Psoas muscle (tissue), 8 donors: ENCODE data around the gene SFI1. TPM values are rescaled to one million over a fixed set of nuclear protein-coding genes. Genes with fewer than 3 reads are reported as not detected.
A peak's percentile ranks its signal among the peaks of the same experiment; 100 is the strongest.

ENCODE experiments used
- ATAC-seq, 4 donors: fragments of 200-7000 bp; cut with Tn5 transposase; one replicate each; pipeline ENCODE4 v1.9.1; 2020; ENCODE audit warnings: moderate library complexity in 3 of 4, mild to moderate bottlenecking in 2 of 4
- DNase-seq, 2 donors: peaks; one replicate each; pipeline ENCODE4 v3.0.0-alpha.2; 2020
- H3K27ac ChIP-seq: fragments of 200-600 bp; one replicate; pipeline ENCODE4 v1.8.0; 2022
- H3K27me3 ChIP-seq, 3 donors: fragments of 200-600 bp in 1 of 3; one replicate each; pipeline versions ENCODE4 v1.6.1 to v1.8.0; 2013 to 2022; ENCODE audit warnings: low read length in 2 of 3, mild to moderate bottlenecking in 2 of 3, moderate library complexity in 1 of 3; ENCODE audit not compliant: insufficient read depth in 3 of 3
- H3K36me3 ChIP-seq, 2 donors: fragments of 200-600 bp in 1 of 2; one replicate each; pipeline versions ENCODE4 v1.6.1 to v1.8.0; 2013 to 2022; ENCODE audit warnings: low read depth in 1 of 2, mild to moderate bottlenecking in 1 of 2, moderate library complexity in 1 of 2; ENCODE audit not compliant: insufficient read depth in 1 of 2
- H3K4me1 ChIP-seq: fragments of 200-600 bp; one replicate; pipeline ENCODE4 v1.8.0; 2022
- H3K4me3 ChIP-seq: fragments of 200-600 bp; one replicate; pipeline ENCODE4 v1.8.0; 2022; ENCODE audit warnings: mild to moderate bottlenecking
- H3K9me3 ChIP-seq: fragments of 200-600 bp; one replicate; pipeline ENCODE4 v1.8.0; 2022
- CTCF ChIP-seq: fragments of 200-600 bp; IDR thresholded peaks from one replicate; pipeline ENCODE4 v1.8.0; 2022; ENCODE audit warnings: antibody characterized with exemption
- WGBS, 3 donors: extraction: QIAGEN DNeasy Blood & Tissue Kit; methylation state at CpG; one replicate each; pipeline versions ENCODE4 v1.1.6 to v1.1.7; 2013; 5-methylcytosine and 5-hydroxymethylcytosine counted together
- intact Hi-C, 2 donors: fragments of 100-400 bp; cut with DNase I; formaldehyde crosslinking; loops; one replicate each; pipeline versions ENCODE4 v1.11.0 to v1.14.2; 2022
- polyA plus RNA-seq, 3 donors: library from polyadenylated mRNA; stranded (reverse); fragments of 200-250 nt; gene quantifications; one replicate each; pipeline ENCODE4 v1.2.3, GENCODE V29; 2013
- total RNA-seq, 4 donors: library from RNA; stranded (reverse); fragmentation: NEBNext Ultra II Directional in 2 of 4; extraction: Animal tissue kit (Norgen Biotek cat#: 25700) in 2 of 4; gene quantifications; one replicate each; pipeline versions ENCODE4 v1.2.1 to v1.2.4, GENCODE V29; 2021 to 2023
- donor health status: healthy with polysubstance abuse.
- donor health status: DM: no; HTN: no; CAD: no; lungs with moderate emphysema.
- donor health status: Bipolar disorder and iron deficiency.
- donor health status: healthy.
- donor health status: DM: yes; HTN: yes; CAD: no.
- donor health status: DM: no; HTN: no; CAD: no.
- donor health status: DM: no; HTN: no; CAD: no.
- donor health status: DM: yes; HTN: yes; CAD: no.

The SFI1 gene
- total and polyA plus RNA-seq, 7 donors, result 1.5 to 8.6 (median 3.9) TPM

DNA sequence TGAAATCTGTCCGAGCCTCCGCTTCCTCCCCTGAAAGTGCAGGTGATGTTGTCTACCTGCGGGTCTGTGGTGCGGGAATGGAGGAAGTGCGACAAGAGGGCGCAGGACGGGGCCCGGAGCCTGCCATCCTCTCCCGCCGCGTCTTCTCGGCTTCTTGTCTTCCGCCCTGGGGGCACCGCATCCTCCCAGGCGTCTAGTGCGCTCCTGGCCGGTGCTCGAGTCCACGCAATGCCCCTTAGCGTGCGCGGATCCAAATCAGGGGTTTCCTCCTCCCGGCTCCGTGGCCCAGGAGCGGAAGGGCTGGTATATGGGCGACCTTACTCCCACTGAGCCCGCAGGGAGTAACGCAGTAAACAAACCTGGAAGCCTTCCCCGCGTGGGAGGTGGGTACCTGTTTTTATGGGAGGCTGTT is 405 bp downstream of the SFI1 start:
- Histone ChIP-seq H3K9me3 (no peaks in the 10 kb centered on the region), H3K36me3 (no peaks in the 10 kb centered on the region), H3K4me3 (peak overlapping the region; percentile 91), H3K4me1 (peaks cover 17% of the 10 kb centered on the region), H3K27me3 (no peaks in the 10 kb centered on the region), H3K27ac (peak overlapping the region; percentile 80)
- intact Hi-C loops, result no loop called here
- TF ChIP-seq CTCF, result no peak
- 3 to 5% (median 4%) methylated on average over 27 to 30 of the region's 30 CpGs for WGBS, 3 donors
- DNase-seq (peak; percentile 33 to 59), ATAC-seq (peak; percentile 11 to 27 (median 14))

- ATAC-seq (no peak), DNase-seq (no peak)
- H3K9me3 ChIP-seq, result no peaks in the 10 kb centered on the region
- H3K4me1 ChIP-seq, result peaks cover 14% of the 10 kb centered on the region
- no peaks in the 10 kb centered on the region for H3K27me3 ChIP-seq
- intact Hi-C loops, result no loop called here
- H3K36me3 ChIP-seq, result no peaks in the 10 kb centered on the region
- H3K4me3 ChIP-seq, result peak overlapping the region; percentile 91
- no peak overlapping the region for H3K27ac ChIP-seq
- 88 to 91% (median 88%) methylated on average over 10 of the region's 10 CpGs for WGBS, 3 donors
- no peak for TF ChIP-seq CTCF
Observed at GRCh38 chr22:31497148-31497938, 1.0 kb downstream of the SFI1 start.

- no peak overlapping the region for H3K4me3 ChIP-seq
- H3K4me1 ChIP-seq, result no peaks in the 10 kb centered on the region
- DNase-seq (no peak), ATAC-seq (no peak)
- WGBS, 3 donors, result 84 to 91% (median 85%) methylated on average over 2 of the region's 2 CpGs
- TF ChIP-seq CTCF, result no peak
- H3K27me3 ChIP-seq, result no peaks in the 10 kb centered on the region
- no peak overlapping the region for H3K27ac ChIP-seq
- no peaks in the 10 kb centered on the region for H3K9me3 ChIP-seq
- intact Hi-C loops, result no loop called here
- H3K36me3 ChIP-seq, result no peaks in the 10 kb centered on the region
Observed at GRCh38 chr22:31501738-31502137, 5.4 kb downstream of the SFI1 start.

- WGBS, 3 donors, result 48 to 70% (median 52%) methylated on average over 14 of the region's 14 CpGs
- peak in 3 of 4 donors; percentile 44 to 53 (median 46) for ATAC-seq
- H3K27ac ChIP-seq, result no peak overlapping the region
Observed at GRCh38 chr22:31503211-31503964, 7.1 kb downstream of the SFI1 start.

More at GRCh38 chr22:31503211-31503964, 7.1 kb downstream of the SFI1 start:
- intact Hi-C loops, result no loop called here
- Histone ChIP-seq H3K4me3 (no peak overlapping the region), H3K27me3 (no peaks in the 10 kb centered on the region), H3K36me3 (no peaks in the 10 kb centered on the region), H3K4me1 (no peaks in the 10 kb centered on the region), H3K9me3 (peaks cover 5% of the 10 kb centered on the region)
- TF ChIP-seq CTCF, result no peak
- DNase-seq, result no peak
